GM12878 (cell line): ENCODE results near the gene CATSPERZ. TPM values are rescaled to one million over a fixed set of nuclear protein-coding genes. Genes with fewer than 3 reads are reported as not detected.

ENCODE experiments used
- ATAC-seq: fragments of 200-7000 bp; cut with Tn5 transposase; 3 replicates; pipeline ENCODE4 v1.9.1; 2020; ENCODE audit warnings: mild to moderate bottlenecking, moderate library complexity
- BruUV-seq: library from RNA; stranded (reverse); fragments of 400-500 nt; replicated peaks from 2 replicates; lab custom pipeline; 2021; lab: Mats Ljungman, UMichigan
- CTCF ChIA-PET: fragments of 300-600 bp; sonication (Branson Sonifier 250); formaldehyde crosslinking; extraction: SDS; loops from one replicate; lab custom pipeline; 2021; ENCODE audit warnings: inconsistent platforms; lab: Yijun Ruan, JAX
- POLR2A ChIA-PET: fragments of 350-600 bp; formaldehyde crosslinking; extraction: SDS; loops from one replicate; lab custom pipeline; 2021; ENCODE audit warnings: inconsistent platforms; lab: Charles Lee
- RAD21 ChIA-PET: fragments of 300-600 bp; sonication (Branson Sonifier 250); formaldehyde crosslinking; loops from one replicate; lab custom pipeline; 2023; ENCODE audit warnings: antibody characterized with exemption; ENCODE audit not compliant: unreplicated experiment; lab: Charles Lee
- SMC1A ChIA-PET: fragments of 300-600 bp; sonication (Branson Sonifier 250); formaldehyde crosslinking; loops from one replicate; lab custom pipeline; 2023; ENCODE audit not compliant: unreplicated experiment, uncharacterized antibody; lab: Charles Lee
- DNase-seq: peaks from one replicate; pipeline ENCODE4 v3.0.0-alpha.2; 2011; ENCODE audit warnings: low read depth, low spot score
- FAIRE-seq: peaks from 3 replicates; lab custom pipeline; 2011; peaks lifted over from hg19 to GRCh38; lab: Jason Lieb, UNC
- H2AFZ ChIP-seq: 2 replicates; pipeline ENCODE4 v1.6.0; 2011; ENCODE audit warnings: low read depth, low read length, control low read depth; ENCODE audit not compliant: control insufficient read depth
- H3K27ac ChIP-seq: 2 replicates; pipeline ENCODE4 v1.5.1; 2011; ENCODE audit warnings: control low read depth; ENCODE audit not compliant: control insufficient read depth, insufficient read depth
- H3K27me3 ChIP-seq, 2 experiments: replicated peaks in 1 of 2; 2 replicates each; pipeline versions ENCODE4 v1.6.0 to v1.6.1; 2011; ENCODE audit warnings: low read length in 1 of 2; ENCODE audit not compliant: control insufficient read depth in 2 of 2, insufficient read depth in 2 of 2
- H3K36me3 ChIP-seq, 2 experiments: 2 replicates each; pipeline ENCODE4 v1.5.1; 2011; ENCODE audit warnings: low read length in 1 of 2; ENCODE audit not compliant: control insufficient read depth in 2 of 2, insufficient read depth in 2 of 2
- H3K4me1 ChIP-seq: 2 replicates; pipeline ENCODE4 v1.6.1; 2011; ENCODE audit warnings: mild to moderate bottlenecking, low read length, moderate library complexity, mixed read lengths; ENCODE audit not compliant: control insufficient read depth, insufficient read depth
- H3K4me2 ChIP-seq: 2 replicates; pipeline ENCODE4 v1.6.0; 2011; ENCODE audit warnings: control low read depth; ENCODE audit not compliant: control insufficient read depth, insufficient read depth
- H3K4me3 ChIP-seq: fragments of 200-600 bp; sonication (generic); 2 replicates; pipeline ENCODE4 v1.5.1; 2016
- H3K79me2 ChIP-seq: 2 replicates; pipeline ENCODE4 v1.6.0; 2011; ENCODE audit warnings: low read length; ENCODE audit not compliant: control insufficient read depth, insufficient read depth
- H3K9ac ChIP-seq: 2 replicates; pipeline ENCODE4 v1.8.0; 2011; ENCODE audit warnings: low read length, control low read depth, mixed read lengths; ENCODE audit not compliant: control insufficient read depth, insufficient read depth
- H3K9me3 ChIP-seq: replicated peaks from 3 replicates; pipeline ENCODE4 v1.5.1; 2011; ENCODE audit warnings: mild to moderate bottlenecking, low read length; ENCODE audit not compliant: control insufficient read depth, insufficient read depth
- H4K20me1 ChIP-seq: 2 replicates; pipeline ENCODE4 v1.6.0; 2011; ENCODE audit not compliant: control insufficient read depth, insufficient read depth
- ATF7 ChIP-seq: fragments of 450-650 bp; IDR thresholded peaks from 2 replicates; pipeline ENCODE4 v1.6.1; 2016; ENCODE audit warnings: low read depth, mild to moderate bottlenecking
- BACH1 ChIP-seq: fragments of 450-650 bp; IDR thresholded peaks from 2 replicates; pipeline ENCODE4 v1.6.1; 2017; ENCODE audit warnings: mild to moderate bottlenecking, borderline replicate concordance
- BCL3 ChIP-seq: IDR thresholded peaks from 2 replicates; pipeline ENCODE4 v1.6.1; 2011; ENCODE audit warnings: borderline replicate concordance, low read depth, mild to moderate bottlenecking, moderate library complexity, low read length; ENCODE audit not compliant: insufficient read depth, poor library complexity, severe bottlenecking
- BRCA1 ChIP-seq: IDR thresholded peaks from 2 replicates; pipeline ENCODE4 v1.6.1; 2011; ENCODE audit warnings: low read depth, low read length, improper control_type of control experiment
- CBX3 ChIP-seq: fragments of 200-600 bp; sonication (generic); IDR thresholded peaks from 2 replicates; pipeline ENCODE4 v1.6.1; 2016; ENCODE audit warnings: low read depth, borderline replicate concordance
- CBX5 ChIP-seq: sonication (generic); IDR thresholded peaks from 2 replicates; pipeline ENCODE4 v1.6.1; 2016; ENCODE audit warnings: low read depth, moderate library complexity, mild to moderate bottlenecking, inconsistent platforms
- EGR1 ChIP-seq, 2 experiments: IDR thresholded peaks; 1 replicate in 1 of 2; 2 replicates in 1 of 2; pipeline ENCODE4 v1.6.1; 2011 to 2012; ENCODE audit warnings: low read depth in 2 of 2, low read length in 2 of 2, borderline replicate concordance in 1 of 2, mild to moderate bottlenecking in 1 of 2, moderate library complexity in 1 of 2
- FOXK2 ChIP-seq: fragments of 450-650 bp; IDR thresholded peaks from 2 replicates; pipeline ENCODE4 v1.6.1; 2017; ENCODE audit warnings: mild to moderate bottlenecking, moderate library complexity
- HDAC6 ChIP-seq: fragments of 200-600 bp; sonication (generic); IDR thresholded peaks from one replicate; pipeline ENCODE4 v1.8.0; 2017; ENCODE audit warnings: antibody characterized with exemption; ENCODE audit not compliant: unreplicated experiment
- IRF4 ChIP-seq: IDR thresholded peaks from 2 replicates; pipeline ENCODE4 v1.6.1; 2011; ENCODE audit warnings: low read depth, low read length
- MLLT1 ChIP-seq: fragments of 450-650 bp; IDR thresholded peaks from 2 replicates; pipeline ENCODE4 v1.6.1; 2016; ENCODE audit warnings: mild to moderate bottlenecking
- MXI1 ChIP-seq: fragments of 150-350 bp; IDR thresholded peaks from 2 replicates; pipeline ENCODE4 v1.6.1; 2011; ENCODE audit warnings: low read depth, mild to moderate bottlenecking, inconsistent platforms, low read length, improper control_type of control experiment
- POLR2AphosphoS2 ChIP-seq: IDR thresholded peaks from 2 replicates; pipeline ENCODE4 v1.6.1; 2011; ENCODE audit warnings: low read depth, mild to moderate bottlenecking, low read length, improper control_type of control experiment, moderate library complexity
- RAD21 ChIP-seq: IDR thresholded peaks from 2 replicates; pipeline ENCODE4 v1.6.1; 2011; ENCODE audit warnings: mild to moderate bottlenecking, low read depth, low read length, moderate library complexity; ENCODE audit not compliant: insufficient read depth
- RB1 ChIP-seq: fragments of 450-650 bp; formaldehyde crosslinking; IDR thresholded peaks from 2 replicates; pipeline ENCODE4 v1.6.1; 2017; ENCODE audit warnings: mild to moderate bottlenecking, borderline replicate concordance
- SREBF2 ChIP-seq: IDR thresholded peaks from 2 replicates; pipeline ENCODE4 v1.6.1; 2012; ENCODE audit warnings: mild to moderate bottlenecking, low read length
- TAF1 ChIP-seq: IDR thresholded peaks from 2 replicates; pipeline ENCODE4 v1.6.1; 2011; ENCODE audit warnings: mild to moderate bottlenecking, low read depth, low read length, borderline replicate concordance
- ZZZ3 ChIP-seq: IDR thresholded peaks from 2 replicates; pipeline ENCODE4 v1.6.1; 2011; ENCODE audit warnings: low read depth; ENCODE audit not compliant: control insufficient read depth, insufficient read length
- WGBS: methylation state at CpG from one replicate; pipeline ENCODE4 v1.1.6; 2016; ENCODE audit warnings: low lambda C conversion rate; ENCODE audit not compliant: insufficient replicate concordance, insufficient coverage; ENCODE audit errors: missing lambda C conversion rate; 5-methylcytosine and 5-hydroxymethylcytosine counted together
- in situ Hi-C: fragments of 300-500 bp; cut with MboI; formaldehyde crosslinking; loops from 9 replicates; pipeline ENCODE4 v1.14.3; 2018; ENCODE audit warnings: mixed read lengths
- intact Hi-C: fragments of 100-400 bp; cut with micrococcal nuclease; formaldehyde crosslinking; loops from one replicate; pipeline ENCODE4 v1.14.2; 2022; ENCODE audit not compliant: unreplicated experiment
- polyA plus RNA-seq, 11 experiments: library from polyadenylated mRNA; depleted of rRNA in 4 of 11; unstranded in 6 of 11; stranded (reverse) in 5 of 11; fragments of >200 nt; fragmentation: Nextera tagmentation in 4 of 11; fragmentation: Illumina TruSeq in 1 of 11; extraction: Ambion mirVana in 4 of 11; extraction: Trizol in 1 of 11; gene quantifications; 1 replicate in 1 of 11; 2 replicates in 10 of 11; pipeline versions ENCODE4 v1.2.1 to v1.2.3, GENCODE V29; 2011 to 2016; ENCODE audit warnings: inconsistent platforms in 2 of 11, missing spikeins in 2 of 11, low read depth in 1 of 11
- total RNA-seq, 4 experiments: library from RNA; depleted of rRNA in 3 of 4; stranded (reverse); fragments of >200 nt in 3 of 4; fragmentation: Illumina TruSeq in 1 of 4; extraction: Trizol in 1 of 4; gene quantifications; 2 replicates each; pipeline versions ENCODE4 v1.2.1 to v1.2.3, GENCODE V29; 2013 to 2021
- TF ChIP-seq, protein P1 (sequence below): fragments of 450-650 bp; IDR thresholded peaks from 2 replicates; pipeline ENCODE4 v1.6.1; 2017; ENCODE audit warnings: low read depth, mild to moderate bottlenecking, moderate library complexity

The CATSPERZ gene
- total and polyA plus RNA-seq, 10 of the 15 experiments (the other 5 are each of a cell fraction or from before 2014, with no cell fraction given): 0.12 to 0.31 TPM; not detected in 8

- no peak overlapping the region for H3K9ac ChIP-seq
Measured at GRCh38 chr11:64254326-64254725, 45.8 kb upstream of the CATSPERZ start.

More at GRCh38 chr11:64254326-64254725, 45.8 kb upstream of the CATSPERZ start:
- ChIA-PET RAD21 (no interaction called here), CTCF (interaction anchor here (1.1 to 1.3 kb wide), 2 partner anchors 50 to 63 kb away, joined by 3 read pairs; partner anchors contain the start of genes PRDX5 and TRMT112), SMC1A (interaction anchor here (1.1 kb wide), 1 partner anchor 50 kb away, joined by 5 read pairs; no protein-coding TSS in a partner anchor), POLR2A (interaction anchor here (1.9 kb wide), 1 partner anchor 16 kb away, joined by 5 read pairs; no protein-coding TSS in a partner anchor)
- no peaks in the 10 kb centered on the region for H3K27me3 ChIP-seq
- ATAC-seq (no peak), DNase-seq (no peak), FAIRE-seq (no peak)
- intact Hi-C loops (no loop called here), in situ Hi-C loops (no loop called here)
- H3K27ac ChIP-seq: no peak overlapping the region
- H4K20me1 ChIP-seq: no peaks in the 10 kb centered on the region
- no peak overlapping the region for H3K4me3 ChIP-seq
- no peaks in the 10 kb centered on the region for H3K9me3 ChIP-seq
- no peak overlapping the region for H2AFZ ChIP-seq
- 73% methylated on average over 7 of the region's 7 CpGs for WGBS
- no peak overlapping the region for H3K4me2 ChIP-seq
- BruUV-seq: no TSS peak
- peaks cover 7% of the 10 kb centered on the region for H3K4me1 ChIP-seq
- H3K36me3 ChIP-seq: peaks cover 0 to 5% of the 10 kb centered on the region in 2 experiments; a peak in 2 of 4 replicates
- TF ChIP-seq POLR2AphosphoS2 (no peak), ZZZ3 (no peak), IRF4 (no peak), CBX3 (no peak), TAF1 (no peak), CBX5 (no peak), BCL3 (no peak), BACH1 (no peak), RAD21 (no peak), BRCA1 (no peak), EGR1 (IDR thresholded peaks at IDR 0.05; ENCODE audit: borderline replicate concordance in 1 of 2, low read depth in 2 of 2, low read length in 2 of 2) (no peak), MLLT1 (no peak), HDAC6 (no peak), ATF7 (no peak), RB1 (no peak), SREBF2 (no peak), MXI1 (no peak), FOXK2 (no peak)
- TF ChIP-seq, protein P1, sequence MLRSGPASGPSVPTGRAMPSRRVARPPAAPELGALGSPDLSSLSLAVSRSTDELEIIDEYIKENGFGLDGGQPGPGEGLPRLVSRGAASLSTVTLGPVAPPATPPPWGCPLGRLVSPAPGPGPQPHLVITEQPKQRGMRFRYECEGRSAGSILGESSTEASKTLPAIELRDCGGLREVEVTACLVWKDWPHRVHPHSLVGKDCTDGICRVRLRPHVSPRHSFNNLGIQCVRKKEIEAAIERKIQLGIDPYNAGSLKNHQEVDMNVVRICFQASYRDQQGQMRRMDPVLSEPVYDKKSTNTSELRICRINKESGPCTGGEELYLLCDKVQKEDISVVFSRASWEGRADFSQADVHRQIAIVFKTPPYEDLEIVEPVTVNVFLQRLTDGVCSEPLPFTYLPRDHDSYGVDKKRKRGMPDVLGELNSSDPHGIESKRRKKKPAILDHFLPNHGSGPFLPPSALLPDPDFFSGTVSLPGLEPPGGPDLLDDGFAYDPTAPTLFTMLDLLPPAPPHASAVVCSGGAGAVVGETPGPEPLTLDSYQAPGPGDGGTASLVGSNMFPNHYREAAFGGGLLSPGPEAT: no peak
- TF ChIP-seq, all 136 proteins: peak for 0
- no peaks in the 10 kb centered on the region; the same call in 1 of the 2 replicates for H3K79me2 ChIP-seq
